ENCODE measurements around the gene MUL1.
"Not testable (repeated sequence)": the region's sequence is repeated elsewhere in the genome, so short reads cannot be mapped to it uniquely, and the experiment has no call there.

Gene MUL1

GRCh38 chr1:20511518-20512428 lies 3.8 kb upstream of the MUL1 start:
- DNase-seq, result no peak

GRCh38 chr1:20508411-20508771 lies 440 bp upstream of the MUL1 start:
- DNase-seq, result no peak

- no peak for DNase-seq
These were observed 745 bp downstream of the MUL1 start for GRCh38 chr1:20507248-20507563.

GRCh38 chr1:20505488-20505887 lies 2.5 kb downstream of the MUL1 start:
- no peak for DNase-seq

GRCh38 chr1:20500716-20501115 lies 7.2 kb downstream of the MUL1 start:
- no peak for DNase-seq

- DNase-seq, result no peak
These were observed 8.2 kb downstream of the MUL1 start for GRCh38 chr1:20499718-20500117.

GRCh38 chr1:20499105-20499504 lies 8.8 kb downstream of the MUL1 start:
- no peak for DNase-seq

GRCh38 chr1:20498116-20498515 lies 9.8 kb downstream of the MUL1 start:
- no peak for DNase-seq

GRCh38 chr1:20497506-20497905 lies 10.4 kb downstream of the MUL1 start:
- DNase-seq, result no peak

- not testable (repeated sequence) for DNase-seq
These were observed 11.1 kb downstream of the MUL1 start for GRCh38 chr1:20496725-20497383.

- DNase-seq, result peak; percentile 29
These were observed 11.7 kb downstream of the MUL1 start for GRCh38 chr1:20496241-20496661.

GRCh38 chr1:20495661-20496060 lies 12.3 kb downstream of the MUL1 start:
- no peak for DNase-seq

- DNase-seq, result no peak
These were observed 13.2 kb downstream of the MUL1 start for GRCh38 chr1:20494609-20495311.

GRCh38 chr1:20493839-20494608 lies 13.9 kb downstream of the MUL1 start:
- peak; percentile 84 for DNase-seq

GRCh38 chr1:20493309-20493708 lies 14.6 kb downstream of the MUL1 start:
- DNase-seq, result no peak

- no peak for DNase-seq
These were observed 15.2 kb downstream of the MUL1 start for GRCh38 chr1:20492751-20493150.

GRCh38 chr1:20491866-20492265 lies 16.1 kb downstream of the MUL1 start:
- no peak for DNase-seq

- DNase-seq, result no peak
These were observed 16.8 kb downstream of the MUL1 start for GRCh38 chr1:20491178-20491577.

- no peak for DNase-seq
These were observed 20.7 kb downstream of the MUL1 start for GRCh38 chr1:20487236-20487590.

GRCh38 chr1:20486457-20487235 lies 21.3 kb downstream of the MUL1 start:
- DNase-seq, result peak; percentile 12

GRCh38 chr1:20485527-20486456 lies 22.2 kb downstream of the MUL1 start, which contains the start of gene CAMK2N1:
Gene CAMK2N1 (minus strand): TSS chr1:20486210. CDS start chr1:20485379, 831 bp downstream.
- DNase-seq, result peak; percentile 75
